HepG2 (cell line): ENCODE measurements around the gene MORN1. TPM values are rescaled to one million over a fixed set of nuclear protein-coding genes. Genes with fewer than 3 reads are reported as not detected.
A peak's percentile ranks its signal among the peaks of the same experiment; 100 is the strongest.

Experiments used
- ATF7-NPFF ChIP-seq: sonication (generic); formaldehyde crosslinking; IDR thresholded peaks from 2 replicates; pipeline ENCODE4 v1.8.1; 2023; ENCODE audit warnings: mild to moderate bottlenecking, low read depth, missing genetic modification reagents, moderate library complexity
- HES4 ChIP-seq: sonication (generic); formaldehyde crosslinking; IDR thresholded peaks from 2 replicates; pipeline ENCODE4 v1.9.0; 2021; ENCODE audit warnings: mild to moderate bottlenecking, missing genetic modification reagents, borderline replicate concordance
- IKZF1 ChIP-seq: fragments of 450-650 bp; IDR thresholded peaks from 2 replicates; pipeline ENCODE4 v1.7.1; 2016
- MEIS2 ChIP-seq: sonication (generic); formaldehyde crosslinking; IDR thresholded peaks from 2 replicates; pipeline ENCODE4 v1.9.0; 2021; ENCODE audit warnings: mild to moderate bottlenecking, missing genetic modification reagents
- MXI1 ChIP-seq: IDR thresholded peaks from 3 replicates; pipeline ENCODE4 v1.6.1; 2012; ENCODE audit warnings: low read depth, low read length, inconsistent platforms, borderline replicate concordance
- PATZ1 ChIP-seq: sonication (generic); formaldehyde crosslinking; IDR thresholded peaks from 2 replicates; pipeline ENCODE4 v1.4.0; 2020; ENCODE audit warnings: missing genetic modification reagents
- PAXIP1 ChIP-seq: sonication (generic); formaldehyde crosslinking; conservative IDR thresholded peaks from 2 replicates; pipeline ENCODE4 v1.4.0; 2020; ENCODE audit warnings: mild to moderate bottlenecking, missing genetic modification reagents, moderate library complexity
- POLR2A ChIP-seq, 2 experiments: IDR thresholded peaks; 2 replicates each; pipeline ENCODE4 v1.6.1; 2011; ENCODE audit warnings: low read depth in 2 of 2, low read length in 2 of 2, mild to moderate bottlenecking in 1 of 2, moderate library complexity in 1 of 2; ENCODE audit not compliant: insufficient read depth in 1 of 2
- STAT6 ChIP-seq: sonication (generic); formaldehyde crosslinking; IDR thresholded peaks from 2 replicates; pipeline ENCODE4 v1.4.0; 2020; ENCODE audit warnings: missing genetic modification reagents, mild to moderate bottlenecking, borderline replicate concordance
- TFE3 ChIP-seq: IDR thresholded peaks from 2 replicates; pipeline ENCODE4 v1.6.1; 2016
- YEATS2 ChIP-seq: sonication (generic); formaldehyde crosslinking; IDR thresholded peaks from 2 replicates; pipeline ENCODE4 v1.4.0; 2020; ENCODE audit warnings: missing genetic modification reagents, borderline replicate concordance
- ZBTB3 ChIP-seq: sonication (generic); formaldehyde crosslinking; IDR thresholded peaks from 2 replicates; pipeline ENCODE4 v1.4.0; 2020; ENCODE audit warnings: low read depth, mild to moderate bottlenecking, moderate library complexity, missing genetic modification reagents, borderline replicate concordance
- ZNF263 ChIP-seq: sonication (generic); formaldehyde crosslinking; IDR thresholded peaks from 2 replicates; pipeline ENCODE4 v1.4.0; 2020; ENCODE audit warnings: missing genetic modification reagents
- ZNF280B ChIP-seq: sonication (generic); formaldehyde crosslinking; IDR thresholded peaks from 2 replicates; pipeline ENCODE4 v1.5.0; 2020; ENCODE audit warnings: missing genetic modification reagents, mild to moderate bottlenecking, borderline replicate concordance
- ZNF567 ChIP-seq: sonication (generic); formaldehyde crosslinking; IDR thresholded peaks from 2 replicates; pipeline ENCODE4 v1.8.1; 2023; ENCODE audit warnings: mild to moderate bottlenecking, missing genetic modification reagents, borderline replicate concordance
- ZNF598 ChIP-seq: sonication (generic); formaldehyde crosslinking; IDR thresholded peaks from 2 replicates; pipeline ENCODE4 v1.5.1; 2020; ENCODE audit warnings: mild to moderate bottlenecking, missing genetic modification reagents, borderline replicate concordance
- polyA plus RNA-seq, 8 experiments: library from polyadenylated mRNA; depleted of rRNA in 3 of 8; stranded (reverse) in 7 of 8; unstranded in 1 of 8; fragments of >200 nt; fragmentation: Illumina TruSeq in 4 of 8; extraction: Trizol in 4 of 8; gene quantifications; 2 replicates each; pipeline versions ENCODE4 v1.2.1 to v1.2.3, GENCODE V29; 2011 to 2016; ENCODE audit warnings: low read depth in 4 of 8, missing spikeins in 1 of 8, mixed read lengths in 1 of 8; ENCODE audit not compliant: insufficient read depth in 1 of 8
- total RNA-seq, 5 experiments: library from RNA; depleted of rRNA; stranded (reverse); fragments of >200 nt; fragmentation: Illumina TruSeq; extraction: Trizol; gene quantifications; 2 replicates each; pipeline ENCODE4 v1.2.3, GENCODE V29; 2016; ENCODE audit warnings: low read depth in 1 of 5

MORN1 gene
- total and polyA plus RNA-seq, 2 of the 13 experiments (the other 11 are each of a cell fraction or from before 2014, with no cell fraction given), result 3.1 to 6.5 TPM

DNA sequence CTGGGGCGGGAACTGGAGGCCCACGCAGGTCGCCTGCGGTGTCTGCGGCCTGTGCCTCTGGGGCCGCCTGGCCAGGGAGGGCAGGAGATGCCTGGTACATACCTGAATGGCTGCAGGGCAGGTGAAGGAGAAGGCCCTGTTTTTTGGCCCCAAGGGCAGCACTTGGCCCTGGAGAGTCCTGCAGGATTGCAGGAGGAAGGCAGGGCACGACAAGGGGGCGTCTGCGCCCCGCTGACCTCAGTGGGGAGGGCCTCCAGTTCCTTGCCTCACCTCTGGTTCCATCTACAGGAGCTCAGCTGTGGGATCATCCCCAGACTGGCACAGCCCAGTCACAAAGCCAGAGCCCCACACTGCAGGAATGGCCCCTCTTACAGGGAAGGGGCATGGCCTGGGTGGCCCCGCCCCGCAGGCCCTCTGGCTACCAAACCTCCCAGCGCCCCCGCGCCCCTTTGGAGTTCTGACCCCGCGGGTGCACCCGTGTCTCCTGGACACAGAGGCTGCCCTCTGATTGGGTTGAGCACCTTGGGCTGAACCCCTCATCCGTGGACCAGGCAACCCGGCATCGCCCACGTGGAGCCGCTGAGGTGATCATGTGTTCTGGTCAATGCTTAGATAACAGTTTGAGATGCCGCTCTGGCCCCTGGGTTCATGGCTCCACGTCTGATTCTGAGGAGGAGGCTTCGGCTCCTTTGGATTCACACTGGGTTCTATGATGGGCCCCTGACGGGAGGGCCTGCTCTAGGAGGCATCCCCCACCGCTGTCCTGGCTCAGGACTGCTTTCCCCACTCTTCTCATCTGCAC is 22.3 kb upstream of the MORN1 start (continued):
- peak; percentile 54 for TF ChIP-seq TFE3
- no peak; the same call in 1 of the 2 replicates for TF ChIP-seq ZNF280B (CRISPR knock-in tag)
- TF ChIP-seq MEIS2 (CRISPR knock-in tag), result no peak
- peak; percentile 15; the same call in 1 of the 2 replicates for TF ChIP-seq ZNF263 (CRISPR knock-in tag)
- TF ChIP-seq ZBTB3 (CRISPR knock-in tag), result no peak
- TF ChIP-seq HES4, result peak; percentile 42; the same call in 1 of the 2 replicates
- TF ChIP-seq ATF7-NPFF, result 0 out of 2 replicates have a peak, but pooled peaks have one; percentile 19
- TF ChIP-seq POLR2A (IDR thresholded peaks at IDR 0.05; ENCODE audit: insufficient read depth in 1 of 2, low read depth in 2 of 2, low read length in 2 of 2), result peak in 1 of 2 experiments; percentile 91; a peak in 2 of 4 replicates
- TF ChIP-seq ZNF567 (CRISPR knock-in tag), result peak; percentile 36; the same call in 1 of the 2 replicates
- TF ChIP-seq ZNF598, result peak; percentile 1; the same call in 1 of the 2 replicates
- peak; percentile 65 for TF ChIP-seq STAT6
- 0 out of 2 replicates have a peak, but pooled peaks have one; percentile 31 for TF ChIP-seq PAXIP1 (CRISPR knock-in tag)
- TF ChIP-seq MXI1, result peak; percentile 69; the same call in 1 of the 3 replicates
- peak; percentile 63 for TF ChIP-seq PATZ1 (CRISPR knock-in tag)
- peak; percentile 16; the same call in 1 of the 2 replicates for TF ChIP-seq YEATS2
- no peak for TF ChIP-seq IKZF1
